Adrenal gland (tissue), 12 donors: ENCODE results near the gene BRIP1. TPM values are rescaled to one million over a fixed set of nuclear protein-coding genes. Genes with fewer than 3 reads are reported as not detected.

ENCODE experiments used
- DNase-seq, 7 donors: peaks; one replicate each; pipeline ENCODE4 v3.0.0-alpha.2; 2019 to 2020
- H3K27ac ChIP-seq, 5 donors: fragments of 200-600 bp; sonication (generic) in 4 of 5; 1 replicate in 3 of 5; 2 replicates in 2 of 5; pipeline versions ENCODE4 v1.5.1 to v1.8.0; 2016 to 2020; ENCODE audit warnings: mild to moderate bottlenecking in 1 of 5
- H3K27me3 ChIP-seq: fragments of 200-600 bp; 2 replicates; pipeline ENCODE4 v1.8.0; 2021
- H3K36me3 ChIP-seq, 2 donors: fragments of 200-600 bp; replicated peaks in 1 of 2; 1 replicate in 1 of 2; 2 replicates in 1 of 2; pipeline versions ENCODE4 v1.5.1 to v1.8.0; 2018 to 2022
- H3K4me1 ChIP-seq, 2 donors: fragments of 200-600 bp; replicated peaks in 1 of 2; 1 replicate in 1 of 2; 2 replicates in 1 of 2; pipeline versions ENCODE4 v1.5.1 to v1.8.0; 2018 to 2021
- H3K4me3 ChIP-seq, 4 donors: fragments of 200-600 bp; sonication (generic) in 3 of 4; one replicate each; pipeline ENCODE4 v1.5.1; 2016 to 2018
- H3K9me3 ChIP-seq, 3 donors: fragments of 200-600 bp; sonication (generic) in 1 of 3; replicated peaks in 1 of 3; 1 replicate in 2 of 3; 2 replicates in 1 of 3; pipeline versions ENCODE4 v1.5.1 to v1.8.0; 2016 to 2021
- POLR2A ChIP-seq, 2 donors: fragments of 450-650 bp; IDR thresholded peaks; one replicate each; pipeline ENCODE4 v1.6.1; 2017; ENCODE audit warnings: antibody characterized with exemption in 2 of 2, mild to moderate bottlenecking in 2 of 2, moderate library complexity in 1 of 2
- WGBS, 4 donors: extraction: QIAGEN DNeasy Blood & Tissue Kit in 2 of 4; methylation state at CpG; one replicate each; pipeline versions ENCODE4 v1.1.5 to v1.1.7; 2013 to 2017; 5-methylcytosine and 5-hydroxymethylcytosine counted together
- intact Hi-C, 2 donors: fragments of 100-400 bp; cut with DNase I; formaldehyde crosslinking; loops; one replicate each; pipeline versions ENCODE4 v1.14.1 to v1.15.0; 2022 to 2023
- polyA plus RNA-seq, 3 donors: library from polyadenylated mRNA; stranded (reverse); fragments of 200-250 nt in 2 of 3; fragments of 350-450 nt in 1 of 3; fragmentation: Illumina TruSeq in 1 of 3; extraction: RNeasy Lipid Tissue Mini Kit (QIAGEN cat#74804) in 1 of 3; gene quantifications; one replicate each; pipeline ENCODE4 v1.2.3, GENCODE V29; 2013 to 2014
- total RNA-seq, 9 donors: library from RNA; depleted of rRNA in 4 of 9; stranded (reverse); fragments of >200 nt in 4 of 9; fragments of 120-200 nt in 1 of 9; fragmentation: NEBNext Ultra II Directional in 1 of 9; extraction: Animal tissue kit (Norgen Biotek cat#: 25700) in 1 of 9; gene quantifications; one replicate each; pipeline versions ENCODE4 v1.1.0 to v1.2.4, GENCODE V29; 2013 to 2023
- TF ChIP-seq, protein P1 (sequence below), 6 experiments: fragments of 450-650 bp in 4 of 6; fragments of 200-600 bp in 2 of 6; sonication (generic) in 1 of 6; IDR thresholded peaks; 1 replicate in 5 of 6; 2 replicates in 1 of 6; pipeline versions ENCODE4 v1.5.1 to v1.8.0; 2016 to 2021; ENCODE audit warnings: antibody characterized with exemption in 6 of 6, mild to moderate bottlenecking in 2 of 6, moderate library complexity in 1 of 6
- donor health status: healthy with polysubstance abuse.
- donor health status: Bipolar disorder and iron deficiency.
- donor health status: DM: yes; HTN: yes; CAD: no.
- donor health status: DM: no; HTN: no; CAD: no.
- donor health status: DM: no; HTN: no; CAD: no.
- donor health status: DM: yes; HTN: yes; CAD: no.

Gene BRIP1
- total and polyA plus RNA-seq, 12 donors: 0.06 to 6.9 (median 0.46) TPM

DNA sequence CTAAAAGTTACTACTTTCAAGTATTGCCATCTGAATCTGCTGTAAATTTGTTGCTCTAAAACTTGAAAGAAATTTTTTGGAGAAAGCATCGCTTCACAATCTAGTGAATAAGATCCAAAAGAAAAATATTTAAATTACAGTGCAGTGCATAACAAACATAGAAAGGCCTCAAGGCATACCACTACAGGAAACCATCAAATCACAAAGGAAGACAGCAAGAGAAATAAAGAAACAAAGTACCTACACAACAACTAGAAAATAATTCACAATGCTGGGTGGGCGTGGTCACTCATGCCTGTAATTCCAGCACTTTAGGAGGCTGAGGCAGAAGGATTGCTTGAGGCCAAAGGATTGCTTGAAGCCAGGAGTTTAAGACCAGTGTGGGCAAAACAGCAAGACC, 104.9 kb downstream of the BRIP1 start:
- H3K4me1 ChIP-seq: no peaks in the 10 kb centered on the region
- intact Hi-C loops: no loop called here
- H3K4me3 ChIP-seq: no peak overlapping the region
- WGBS, 4 donors: 95 to 100% (median 99%) methylated on average over 2 of the region's 2 CpGs
- no peaks in the 10 kb centered on the region for H3K27me3 ChIP-seq
- no peak for TF ChIP-seq POLR2A (IDR thresholded peaks at IDR 0.05)
- TF ChIP-seq, protein P1, sequence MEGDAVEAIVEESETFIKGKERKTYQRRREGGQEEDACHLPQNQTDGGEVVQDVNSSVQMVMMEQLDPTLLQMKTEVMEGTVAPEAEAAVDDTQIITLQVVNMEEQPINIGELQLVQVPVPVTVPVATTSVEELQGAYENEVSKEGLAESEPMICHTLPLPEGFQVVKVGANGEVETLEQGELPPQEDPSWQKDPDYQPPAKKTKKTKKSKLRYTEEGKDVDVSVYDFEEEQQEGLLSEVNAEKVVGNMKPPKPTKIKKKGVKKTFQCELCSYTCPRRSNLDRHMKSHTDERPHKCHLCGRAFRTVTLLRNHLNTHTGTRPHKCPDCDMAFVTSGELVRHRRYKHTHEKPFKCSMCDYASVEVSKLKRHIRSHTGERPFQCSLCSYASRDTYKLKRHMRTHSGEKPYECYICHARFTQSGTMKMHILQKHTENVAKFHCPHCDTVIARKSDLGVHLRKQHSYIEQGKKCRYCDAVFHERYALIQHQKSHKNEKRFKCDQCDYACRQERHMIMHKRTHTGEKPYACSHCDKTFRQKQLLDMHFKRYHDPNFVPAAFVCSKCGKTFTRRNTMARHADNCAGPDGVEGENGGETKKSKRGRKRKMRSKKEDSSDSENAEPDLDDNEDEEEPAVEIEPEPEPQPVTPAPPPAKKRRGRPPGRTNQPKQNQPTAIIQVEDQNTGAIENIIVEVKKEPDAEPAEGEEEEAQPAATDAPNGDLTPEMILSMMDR (IDR thresholded peaks at IDR 0.05): no peak
- H3K27ac ChIP-seq: no peak overlapping the region
- H3K9me3 ChIP-seq: peaks cover 0 to 4% (median 0%) of the 10 kb centered on the region in 3 donors
- no peaks in the 10 kb centered on the region for H3K36me3 ChIP-seq
- DNase-seq: no peak

DNA sequence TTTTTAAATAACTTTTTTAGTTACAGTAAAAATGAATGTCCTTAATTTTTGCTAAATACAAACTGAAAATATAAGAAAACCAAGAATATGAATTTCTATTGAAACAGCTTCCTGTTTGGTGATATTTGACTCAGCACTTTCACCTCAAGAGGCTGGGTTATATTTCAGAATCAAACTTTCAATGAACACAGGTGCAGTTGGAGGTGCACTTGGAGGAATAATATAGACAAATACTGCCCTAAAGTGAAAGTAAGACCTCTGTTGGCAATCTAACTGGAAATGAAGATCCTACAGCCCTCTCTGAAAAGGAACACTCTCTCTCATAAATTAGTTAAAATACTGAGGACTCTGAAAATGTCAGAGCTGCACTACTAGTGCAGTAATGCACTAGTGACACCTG, 106.2 kb downstream of the BRIP1 start:
- Histone ChIP-seq H3K4me1 (no peaks in the 10 kb centered on the region), H3K4me3 (no peak overlapping the region), H3K27ac (no peak overlapping the region), H3K36me3 (no peaks in the 10 kb centered on the region), H3K27me3 (no peaks in the 10 kb centered on the region), H3K9me3 (peaks cover 0 to 4% (median 0%) of the 10 kb centered on the region in 3 donors)
- DNase-seq: no peak
- intact Hi-C loops: no loop called here
- TF ChIP-seq, protein P1 (IDR thresholded peaks at IDR 0.05): no peak
- TF ChIP-seq POLR2A (IDR thresholded peaks at IDR 0.05): no peak

DNA sequence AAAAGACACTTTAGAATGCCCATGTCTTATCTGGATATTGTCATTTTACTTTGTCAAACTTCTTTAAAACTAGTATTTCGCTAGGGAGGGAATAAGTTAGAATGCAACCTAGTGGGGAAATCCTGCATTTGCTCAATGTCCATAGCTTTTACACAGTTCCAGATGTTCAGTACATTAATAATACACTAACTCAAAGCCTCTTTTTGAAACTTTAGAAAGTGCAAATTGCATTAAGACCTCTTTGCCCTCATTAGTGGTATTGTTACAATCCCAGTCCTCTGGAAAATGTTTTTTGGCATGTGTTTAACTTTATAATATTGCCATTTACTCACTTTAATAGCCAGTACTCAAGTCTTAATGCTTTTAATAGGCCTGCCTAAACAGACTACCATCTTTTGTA, 106.8 kb downstream of the BRIP1 start:
- H3K27ac ChIP-seq: no peak overlapping the region
- no peak for DNase-seq
- TF ChIP-seq, protein P1 (IDR thresholded peaks at IDR 0.05): no peak
- no peak for TF ChIP-seq POLR2A (IDR thresholded peaks at IDR 0.05)
- H3K27me3 ChIP-seq: no peaks in the 10 kb centered on the region
- no peaks in the 10 kb centered on the region for H3K4me1 ChIP-seq
- no peaks in the 10 kb centered on the region for H3K36me3 ChIP-seq
- peaks cover 0 to 4% (median 0%) of the 10 kb centered on the region in 3 donors for H3K9me3 ChIP-seq
- no peak overlapping the region for H3K4me3 ChIP-seq
- intact Hi-C loops: no loop called here
- 92 to 100% (median 95%) methylated on average over 1 of the region's 1 CpG for WGBS, 4 donors

DNA sequence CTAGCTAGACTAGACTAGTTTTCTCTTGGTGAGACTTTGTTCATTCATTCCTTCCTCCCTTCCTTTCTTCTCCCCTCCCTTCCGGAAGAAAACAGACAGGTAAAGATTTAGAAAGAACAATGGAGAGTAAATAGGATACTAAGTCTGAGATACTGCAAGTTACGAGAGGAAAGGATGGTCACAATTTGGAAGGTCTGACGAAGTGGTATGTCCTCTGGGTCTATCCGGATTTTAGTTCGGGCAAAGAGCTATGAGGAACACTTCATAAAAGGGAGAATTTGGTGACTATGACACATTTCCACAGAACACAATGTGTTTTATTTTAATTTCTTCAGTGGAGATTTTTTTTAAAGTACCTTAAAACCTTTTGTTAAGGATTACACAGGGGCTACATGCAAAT, 107.7 kb downstream of the BRIP1 start:
- WGBS, 4 donors: 93 to 98% (median 96%) methylated on average over 5 of the region's 5 CpGs
- TF ChIP-seq POLR2A (IDR thresholded peaks at IDR 0.05): no peak
- TF ChIP-seq, protein P1 (IDR thresholded peaks at IDR 0.05): no peak
- Histone ChIP-seq H3K4me3 (no peak overlapping the region), H3K27me3 (no peaks in the 10 kb centered on the region), H3K27ac (no peak overlapping the region), H3K9me3 (peaks cover 0 to 4% (median 0%) of the 10 kb centered on the region in 3 donors), H3K36me3 (no peaks in the 10 kb centered on the region), H3K4me1 (no peaks in the 10 kb centered on the region)
- no peak for DNase-seq
- intact Hi-C loops: no loop called here
